HG03457 (cell line): ENCODE results near the gene USO1.
"Not testable (repeated sequence)": the region's sequence is repeated elsewhere in the genome, so short reads cannot be mapped to it uniquely, and the experiment has no call there.

Source experiments
- ATAC-seq: cut with Tn5 transposase; IDR thresholded peaks from one replicate; pipeline ENCODE4 v1.9.1; 2021; ENCODE audit warnings: moderate number of reproducible peaks; ENCODE audit not compliant: unreplicated experiment

Gene USO1

GRCh38 chr4:75724066-75724866, at the start of gene USO1:
TSS of gene USO1 (plus strand) at chr4:75724577. CDS start at chr4:75724820, 243 bp downstream.
- ATAC-seq: peak; percentile 82

- ATAC-seq: no peak
Observed at GRCh38 chr4:75675004-75675531, 49.3 kb upstream of the USO1 start.

- no peak for ATAC-seq
Observed at GRCh38 chr4:75678473-75678872, 45.9 kb upstream of the USO1 start.

- ATAC-seq: no peak
Observed at GRCh38 chr4:75678965-75679364, 45.4 kb upstream of the USO1 start.

- ATAC-seq: no peak
Observed at GRCh38 chr4:75679876-75680575, 44.4 kb upstream of the USO1 start.

- no peak for ATAC-seq
Observed at GRCh38 chr4:75683482-75684155, 40.8 kb upstream of the USO1 start.

GRCh38 chr4:75685546-75686189, 38.7 kb upstream of the USO1 start:
- ATAC-seq: no peak

- ATAC-seq: no peak
Observed at GRCh38 chr4:75686346-75686745, 38.0 kb upstream of the USO1 start.

- ATAC-seq: not testable (repeated sequence)
Observed at GRCh38 chr4:75687125-75687524, 37.3 kb upstream of the USO1 start.

- not testable (repeated sequence) for ATAC-seq
Observed at GRCh38 chr4:75692066-75692465, 32.3 kb upstream of the USO1 start.

GRCh38 chr4:75696071-75696470, 28.3 kb upstream of the USO1 start:
- no peak for ATAC-seq

GRCh38 chr4:75696581-75696980, 27.8 kb upstream of the USO1 start:
- no peak for ATAC-seq

GRCh38 chr4:75698162-75698962, 26.0 kb upstream of the USO1 start:
- peak; percentile 90 for ATAC-seq

- ATAC-seq: peak; percentile 36
Observed at GRCh38 chr4:75698963-75699228, 25.5 kb upstream of the USO1 start.

- no peak for ATAC-seq
Observed at GRCh38 chr4:75699299-75699698, 25.1 kb upstream of the USO1 start.

GRCh38 chr4:75702919-75703411, 21.4 kb upstream of the USO1 start:
- no peak for ATAC-seq

GRCh38 chr4:75705198-75705977, 19.0 kb upstream of the USO1 start:
- no peak for ATAC-seq

- ATAC-seq: no peak
Observed at GRCh38 chr4:75708218-75708691, 16.1 kb upstream of the USO1 start.

- no peak for ATAC-seq
Observed at GRCh38 chr4:75710246-75710645, 14.1 kb upstream of the USO1 start.
